ENCODE data around the gene NEU1.
"Not testable (repeated sequence)": the region's sequence is repeated elsewhere in the genome, so short reads cannot be mapped to it uniquely, and the experiment has no call there.

Gene NEU1

GRCh38 chr6:31827286-31828079 lies 35.1 kb downstream of the NEU1 start, which contains the start of gene HSPA1B:
HSPA1B (plus strand) TSS chr6:31827738; CDS start chr6:31827951, 213 bp downstream.
- no peaks in the 10 kb centered on the region for H3K27me3 ChIP-seq (ENCODE audit: insufficient read depth, poor library complexity, severe bottlenecking)
- TF ChIP-seq POLR2AphosphoS5 (IDR thresholded peaks at IDR 0.05; ENCODE audit: low read depth) (peak; percentile 92), REST (IDR thresholded peaks at IDR 0.05; ENCODE audit: insufficient replicate concordance, low read depth) (peak; percentile 22), SPI1 (IDR thresholded peaks at IDR 0.05; ENCODE audit: borderline replicate concordance, low read depth) (no peak)
- peak within 1 kb of the TSS; percentile 87 for H3K27ac ChIP-seq (replicated peaks)
- peak within 1 kb of the TSS; percentile 71 for H3K4me3 ChIP-seq (replicated peaks; ENCODE audit: insufficient read depth, low read length)
- DNase-seq (ENCODE audit: low read depth in 1 of 2, low spot score in 1 of 2), result peak; percentile 98 to 99

- no peak; the same call in 1 of the 2 replicates for TF ChIP-seq POLR2AphosphoS5 (IDR thresholded peaks at IDR 0.05; ENCODE audit: low read depth)
- TF ChIP-seq CTCF (IDR thresholded peaks at IDR 0.05; ENCODE audit: insufficient read depth, low read length), result no peak
Measured at GRCh38 chr6:31826793-31827285, 35.8 kb downstream of the NEU1 start.

GRCh38 chr6:31825553-31825952 lies 37.1 kb downstream of the NEU1 start:
- no peak for DNase-seq (ENCODE audit: low read depth in 1 of 2, low spot score in 1 of 2)
- Histone ChIP-seq H3K27ac (replicated peaks) (no peak overlapping the region), H3K4me3 (replicated peaks; ENCODE audit: insufficient read depth, low read length) (no peak overlapping the region), H3K27me3 (ENCODE audit: insufficient read depth, poor library complexity, severe bottlenecking) (no peaks in the 10 kb centered on the region)
- TF ChIP-seq GABPA (IDR thresholded peaks at IDR 0.05; ENCODE audit: low read depth) (no peak), CTCF (IDR thresholded peaks at IDR 0.05; ENCODE audit: insufficient read depth, low read length) (no peak), REST (IDR thresholded peaks at IDR 0.05; ENCODE audit: insufficient replicate concordance, low read depth) (no peak), POLR2AphosphoS5 (IDR thresholded peaks at IDR 0.05; ENCODE audit: low read depth) (no peak), SPI1 (IDR thresholded peaks at IDR 0.05; ENCODE audit: borderline replicate concordance, low read depth) (no peak)

More at GRCh38 chr6:31826793-31827285, 35.8 kb downstream of the NEU1 start:
- Histone ChIP-seq H3K27me3 (ENCODE audit: insufficient read depth, poor library complexity, severe bottlenecking) (no peaks in the 10 kb centered on the region), H3K27ac (replicated peaks) (peak overlapping the region; percentile 87), H3K4me3 (replicated peaks; ENCODE audit: insufficient read depth, low read length) (peak overlapping the region; percentile 71)
- peak in 1 of 2 experiments; percentile 77 for DNase-seq (ENCODE audit: low read depth in 1 of 2, low spot score in 1 of 2)

- DNase-seq (ENCODE audit: low read depth in 1 of 2, low spot score in 1 of 2), result peak in 1 of 2 experiments; percentile 57
- peak overlapping the region; percentile 75 for H3K27ac ChIP-seq (replicated peaks)
- not testable (repeated sequence) for H3K4me3 ChIP-seq (replicated peaks; ENCODE audit: insufficient read depth, low read length); H3K27me3 ChIP-seq (ENCODE audit: insufficient read depth, poor library complexity, severe bottlenecking)
Measured at GRCh38 chr6:31823592-31824196, 38.9 kb downstream of the NEU1 start.

Data from HL-60 (cell line).